Amniotic stem cell (primary cell): Measurements from ENCODE around the gene FSTL3.
"Not testable (repeated sequence)": the region's sequence is repeated elsewhere in the genome, so short reads cannot be mapped to it uniquely, and the experiment has no call there.

Source experiments
- DNase-seq: peaks from one replicate; lab custom pipeline; 2025; lab: John Stamatoyannopoulos, UW

The FSTL3 gene

GRCh38 chr19:676339-677105 is at the start of gene FSTL3:
Gene FSTL3 (plus strand): TSS chr19:676392. CDS start chr19:676424, 32 bp downstream.
- DNase-seq, result no peak

- DNase-seq, result not testable (repeated sequence)
Observed at GRCh38 chr19:626566-626965, 49.6 kb upstream of the FSTL3 start.

- no peak for DNase-seq
Observed at GRCh38 chr19:628168-628567, 48.0 kb upstream of the FSTL3 start.

GRCh38 chr19:629515-629914 is 46.7 kb upstream of the FSTL3 start:
- not testable (repeated sequence) for DNase-seq

GRCh38 chr19:629961-630714 is 46.1 kb upstream of the FSTL3 start:
- no peak for DNase-seq

GRCh38 chr19:632579-633067 is 43.6 kb upstream of the FSTL3 start:
- DNase-seq, result no peak

GRCh38 chr19:633068-633785 is 43.0 kb upstream of the FSTL3 start, which contains the start of gene POLRMT:
Gene POLRMT (minus strand): TSS chr19:633537. CDS start chr19:633512, 25 bp downstream.
- peak; percentile 97 for DNase-seq

- no peak for DNase-seq
Observed at GRCh38 chr19:633786-634639, 42.2 kb upstream of the FSTL3 start.

- no peak for DNase-seq
Observed at GRCh38 chr19:634975-635652, 41.1 kb upstream of the FSTL3 start.

- no peak for DNase-seq
Observed at GRCh38 chr19:638906-639252, 37.3 kb upstream of the FSTL3 start.

GRCh38 chr19:639253-640160 is 36.7 kb upstream of the FSTL3 start, which contains the start of gene FGF22:
Gene FGF22 (plus strand): TSS chr19:639879. CDS start chr19:639926, 47 bp downstream.
- DNase-seq, result peak; percentile 65

GRCh38 chr19:640161-640558 is 36.0 kb upstream of the FSTL3 start:
- no peak for DNase-seq

GRCh38 chr19:640606-641189 is 35.5 kb upstream of the FSTL3 start:
- DNase-seq, result no peak

- no peak for DNase-seq
Observed at GRCh38 chr19:641702-642101, 34.5 kb upstream of the FSTL3 start.

GRCh38 chr19:642767-643727 is 33.1 kb upstream of the FSTL3 start:
- DNase-seq, result no peak

GRCh38 chr19:643736-644135 is 32.5 kb upstream of the FSTL3 start:
- no peak for DNase-seq

- DNase-seq, result no peak
Observed at GRCh38 chr19:644363-644762, 31.8 kb upstream of the FSTL3 start.

GRCh38 chr19:644789-645188 is 31.4 kb upstream of the FSTL3 start:
- DNase-seq, result no peak
